GM18498 (cell line): Measurements from ENCODE around the gene XXYLT1.

ENCODE experiments used
- ATAC-seq: cut with Tn5 transposase; IDR thresholded peaks from one replicate; pipeline ENCODE4 v1.9.1; 2021; ENCODE audit warnings: mild to moderate bottlenecking, moderate library complexity; ENCODE audit not compliant: unreplicated experiment

XXYLT1 gene

GRCh38 chr3:195154793-195155535 lies 116.0 kb downstream of the XXYLT1 start:
- no peak for ATAC-seq

- no peak for ATAC-seq
Observed at GRCh38 chr3:195154111-195154791, 116.7 kb downstream of the XXYLT1 start.

GRCh38 chr3:195153653-195154052 lies 117.3 kb downstream of the XXYLT1 start:
- no peak for ATAC-seq

- no peak for ATAC-seq
Observed at GRCh38 chr3:195153130-195153529, 117.8 kb downstream of the XXYLT1 start.

GRCh38 chr3:195151866-195152541 lies 119.0 kb downstream of the XXYLT1 start:
- ATAC-seq: no peak

- ATAC-seq: no peak
Observed at GRCh38 chr3:195151402-195151801, 119.6 kb downstream of the XXYLT1 start.

GRCh38 chr3:195150181-195151118 lies 120.5 kb downstream of the XXYLT1 start:
- no peak for ATAC-seq

GRCh38 chr3:195149292-195150030 lies 121.5 kb downstream of the XXYLT1 start:
- ATAC-seq: no peak

GRCh38 chr3:195148549-195148948 lies 122.4 kb downstream of the XXYLT1 start:
- no peak for ATAC-seq

GRCh38 chr3:195147649-195148080 lies 123.3 kb downstream of the XXYLT1 start:
- ATAC-seq: peak; percentile 82

GRCh38 chr3:195146131-195146530 lies 124.8 kb downstream of the XXYLT1 start:
- no peak for ATAC-seq

- no peak for ATAC-seq
Observed at GRCh38 chr3:195145579-195145978, 125.4 kb downstream of the XXYLT1 start.

- no peak for ATAC-seq
Observed at GRCh38 chr3:195143221-195143620, 127.7 kb downstream of the XXYLT1 start.

- no peak for ATAC-seq
Observed at GRCh38 chr3:195142519-195142918, 128.4 kb downstream of the XXYLT1 start.

GRCh38 chr3:195140816-195141793 lies 129.9 kb downstream of the XXYLT1 start:
- no peak for ATAC-seq

GRCh38 chr3:195140410-195140809 lies 130.5 kb downstream of the XXYLT1 start:
- no peak for ATAC-seq

- ATAC-seq: no peak
Observed at GRCh38 chr3:195139876-195140240, 131.1 kb downstream of the XXYLT1 start.

- ATAC-seq: no peak
Observed at GRCh38 chr3:195139091-195139875, 131.7 kb downstream of the XXYLT1 start.
